Measurements from ENCODE around the gene BIN1.

Gene BIN1, protein sequence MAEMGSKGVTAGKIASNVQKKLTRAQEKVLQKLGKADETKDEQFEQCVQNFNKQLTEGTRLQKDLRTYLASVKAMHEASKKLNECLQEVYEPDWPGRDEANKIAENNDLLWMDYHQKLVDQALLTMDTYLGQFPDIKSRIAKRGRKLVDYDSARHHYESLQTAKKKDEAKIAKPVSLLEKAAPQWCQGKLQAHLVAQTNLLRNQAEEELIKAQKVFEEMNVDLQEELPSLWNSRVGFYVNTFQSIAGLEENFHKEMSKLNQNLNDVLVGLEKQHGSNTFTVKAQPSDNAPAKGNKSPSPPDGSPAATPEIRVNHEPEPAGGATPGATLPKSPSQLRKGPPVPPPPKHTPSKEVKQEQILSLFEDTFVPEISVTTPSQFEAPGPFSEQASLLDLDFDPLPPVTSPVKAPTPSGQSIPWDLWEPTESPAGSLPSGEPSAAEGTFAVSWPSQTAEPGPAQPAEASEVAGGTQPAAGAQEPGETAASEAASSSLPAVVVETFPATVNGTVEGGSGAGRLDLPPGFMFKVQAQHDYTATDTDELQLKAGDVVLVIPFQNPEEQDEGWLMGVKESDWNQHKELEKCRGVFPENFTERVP

DNA sequence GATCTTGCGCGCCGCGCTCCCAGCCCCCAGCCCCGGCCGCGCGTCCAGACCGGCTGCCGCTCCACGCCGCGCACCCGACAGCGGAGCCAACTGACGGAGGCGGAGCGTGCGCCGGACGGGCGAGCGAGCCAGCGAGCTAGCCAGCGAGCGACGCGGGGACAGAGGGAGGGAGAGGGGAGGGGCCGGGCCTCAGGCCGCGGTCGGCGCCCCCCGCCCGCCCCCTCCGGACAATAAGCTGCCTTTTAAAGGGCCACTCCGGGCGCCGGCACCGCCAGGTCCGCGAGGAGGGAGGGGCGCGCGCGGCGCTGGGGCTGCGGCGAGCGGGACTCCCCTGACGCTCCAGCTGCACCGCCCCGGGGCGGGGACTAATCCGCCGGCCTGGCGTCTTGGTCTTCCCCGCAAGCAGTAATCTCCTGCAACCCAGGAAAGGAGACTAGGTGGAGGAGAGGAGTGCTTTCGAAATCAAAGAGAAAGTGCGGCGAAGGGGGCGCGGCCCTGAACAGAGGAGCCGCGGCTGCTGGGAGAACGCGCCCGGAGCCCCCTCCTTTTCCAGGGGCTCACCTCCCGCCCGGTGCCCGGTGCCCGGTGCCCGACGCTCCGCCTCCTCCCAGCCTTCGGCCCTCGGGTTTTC is at the start of gene BIN1:
BIN1 (minus strand) TSS at position 164 of the 631 bp plus-strand sequence. CDS start 211 bp downstream, outside the sequence.
- intact Hi-C loops (cut with DNase I; ENCODE audit: low total_unique reads): no loop called here
- Histone ChIP-seq H3K36me3 (no peaks in the 10 kb centered on the region), H3K9me3 (no peaks in the 10 kb centered on the region), H3K27ac (peak within 1 kb of the TSS; percentile 57 to 77), H3K4me3 (peak within 1 kb of the TSS; percentile 57 to 63), H3K27me3 (no peaks in the 10 kb centered on the region), H3K4me1 (peaks cover 0 to 30% (median 14%) of the 10 kb centered on the region in 4 donors)
- peak; percentile 79 to 90 for DNase-seq
- TF ChIP-seq, protein P1, sequence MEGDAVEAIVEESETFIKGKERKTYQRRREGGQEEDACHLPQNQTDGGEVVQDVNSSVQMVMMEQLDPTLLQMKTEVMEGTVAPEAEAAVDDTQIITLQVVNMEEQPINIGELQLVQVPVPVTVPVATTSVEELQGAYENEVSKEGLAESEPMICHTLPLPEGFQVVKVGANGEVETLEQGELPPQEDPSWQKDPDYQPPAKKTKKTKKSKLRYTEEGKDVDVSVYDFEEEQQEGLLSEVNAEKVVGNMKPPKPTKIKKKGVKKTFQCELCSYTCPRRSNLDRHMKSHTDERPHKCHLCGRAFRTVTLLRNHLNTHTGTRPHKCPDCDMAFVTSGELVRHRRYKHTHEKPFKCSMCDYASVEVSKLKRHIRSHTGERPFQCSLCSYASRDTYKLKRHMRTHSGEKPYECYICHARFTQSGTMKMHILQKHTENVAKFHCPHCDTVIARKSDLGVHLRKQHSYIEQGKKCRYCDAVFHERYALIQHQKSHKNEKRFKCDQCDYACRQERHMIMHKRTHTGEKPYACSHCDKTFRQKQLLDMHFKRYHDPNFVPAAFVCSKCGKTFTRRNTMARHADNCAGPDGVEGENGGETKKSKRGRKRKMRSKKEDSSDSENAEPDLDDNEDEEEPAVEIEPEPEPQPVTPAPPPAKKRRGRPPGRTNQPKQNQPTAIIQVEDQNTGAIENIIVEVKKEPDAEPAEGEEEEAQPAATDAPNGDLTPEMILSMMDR (IDR thresholded peaks at IDR 0.05): no peak

DNA sequence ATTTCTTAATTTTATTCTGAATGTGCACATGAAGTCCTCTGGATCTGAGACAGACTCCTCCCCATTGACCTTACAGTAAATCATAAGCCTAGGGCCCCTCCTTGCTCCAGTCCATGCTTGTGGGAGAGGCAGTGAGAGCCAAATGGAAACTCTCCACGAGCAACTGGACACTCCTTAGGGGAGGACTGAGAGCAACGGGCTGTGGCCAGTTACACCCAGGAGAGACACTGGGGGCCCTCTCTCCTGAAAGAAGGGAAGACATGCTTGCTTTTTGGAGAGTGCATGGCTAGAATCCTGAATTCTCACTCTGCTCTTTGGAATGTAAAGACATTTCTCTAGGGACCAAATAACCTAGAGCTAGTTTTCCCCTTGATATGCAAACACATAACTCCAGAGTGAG is 49.0 kb upstream of the BIN1 start:
- peak in 1 of 2 donors; percentile 72 for DNase-seq

DNA sequence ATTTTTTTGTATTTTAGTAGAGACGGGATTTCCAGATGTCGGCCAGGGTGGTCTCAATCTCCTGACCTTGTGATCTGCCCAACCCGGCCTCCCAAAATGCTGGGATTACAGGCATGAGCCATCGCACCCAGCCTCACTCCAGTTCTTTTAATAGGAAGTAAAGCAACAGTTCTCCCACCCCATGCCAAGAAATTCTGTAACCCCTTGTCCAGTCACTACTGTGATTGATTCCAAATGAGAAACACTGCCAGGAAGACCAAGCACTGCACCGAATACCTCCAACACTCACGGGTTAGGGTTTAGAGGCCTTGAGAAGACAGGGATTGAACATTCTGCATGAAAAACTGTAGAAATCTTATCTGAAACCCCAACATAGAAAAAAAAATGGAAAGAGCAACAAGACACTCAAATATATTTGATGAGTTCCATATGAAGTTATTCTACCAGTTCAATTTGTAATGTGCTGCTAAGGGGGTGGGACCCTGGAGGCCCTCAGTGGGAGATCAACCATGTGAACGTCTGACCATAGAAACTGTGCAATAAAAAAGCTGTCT is 48.2 kb upstream of the BIN1 start:
- intact Hi-C loops (cut with DNase I; ENCODE audit: low total_unique reads): no loop called here
- TF ChIP-seq, protein P1 (IDR thresholded peaks at IDR 0.05): no peak
- DNase-seq: peak in 1 of 2 donors; percentile 60

More for the DNA sequence above, 49.0 kb upstream of the BIN1 start:
- H3K4me1 ChIP-seq: peaks cover 0 to 8% (median 0%) of the 10 kb centered on the region in 4 donors
- no peaks in the 10 kb centered on the region for H3K27me3 ChIP-seq
- H3K9me3 ChIP-seq: no peaks in the 10 kb centered on the region
- no peak overlapping the region for H3K4me3 ChIP-seq
- H3K36me3 ChIP-seq: no peaks in the 10 kb centered on the region
- TF ChIP-seq, protein P1 (IDR thresholded peaks at IDR 0.05): no peak
- H3K27ac ChIP-seq: no peak overlapping the region
- intact Hi-C loops (cut with DNase I; ENCODE audit: low total_unique reads): no loop called here

DNA sequence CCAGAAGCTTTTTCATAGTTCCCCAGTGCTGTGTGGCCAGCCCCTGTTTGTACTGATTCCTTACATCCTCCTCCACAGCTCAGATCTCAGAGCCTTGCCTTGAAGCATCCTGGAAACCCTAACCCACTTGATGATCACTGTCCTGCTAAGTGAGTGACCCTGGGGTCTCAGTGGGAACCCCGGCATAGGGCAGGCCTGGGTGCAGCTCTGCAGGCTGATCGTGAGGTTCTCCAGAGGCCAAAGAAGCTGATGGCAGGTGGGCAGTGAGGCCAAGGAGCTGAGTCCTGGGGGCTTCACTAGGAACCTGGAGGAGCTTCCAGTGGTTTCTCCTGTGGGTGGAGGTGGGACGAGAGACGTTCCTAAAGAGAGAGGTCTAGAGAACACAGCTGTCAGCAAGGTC is 47.4 kb upstream of the BIN1 start:
- TF ChIP-seq, protein P1 (IDR thresholded peaks at IDR 0.05): no peak
- no peaks in the 10 kb centered on the region for H3K36me3 ChIP-seq
- H3K27me3 ChIP-seq: no peaks in the 10 kb centered on the region
- no peak overlapping the region for H3K4me3 ChIP-seq
- peaks cover 0 to 8% (median 0%) of the 10 kb centered on the region in 4 donors for H3K4me1 ChIP-seq
- H3K27ac ChIP-seq: no peak overlapping the region
- intact Hi-C loops (cut with DNase I; ENCODE audit: low total_unique reads): no loop called here
- DNase-seq: no peak
- H3K9me3 ChIP-seq: no peaks in the 10 kb centered on the region

More for the DNA sequence above, 48.2 kb upstream of the BIN1 start:
- Histone ChIP-seq H3K36me3 (no peaks in the 10 kb centered on the region), H3K27me3 (no peaks in the 10 kb centered on the region), H3K27ac (no peak overlapping the region), H3K9me3 (no peaks in the 10 kb centered on the region), H3K4me1 (peaks cover 0 to 8% (median 0%) of the 10 kb centered on the region in 4 donors), H3K4me3 (no peak overlapping the region)

DNA sequence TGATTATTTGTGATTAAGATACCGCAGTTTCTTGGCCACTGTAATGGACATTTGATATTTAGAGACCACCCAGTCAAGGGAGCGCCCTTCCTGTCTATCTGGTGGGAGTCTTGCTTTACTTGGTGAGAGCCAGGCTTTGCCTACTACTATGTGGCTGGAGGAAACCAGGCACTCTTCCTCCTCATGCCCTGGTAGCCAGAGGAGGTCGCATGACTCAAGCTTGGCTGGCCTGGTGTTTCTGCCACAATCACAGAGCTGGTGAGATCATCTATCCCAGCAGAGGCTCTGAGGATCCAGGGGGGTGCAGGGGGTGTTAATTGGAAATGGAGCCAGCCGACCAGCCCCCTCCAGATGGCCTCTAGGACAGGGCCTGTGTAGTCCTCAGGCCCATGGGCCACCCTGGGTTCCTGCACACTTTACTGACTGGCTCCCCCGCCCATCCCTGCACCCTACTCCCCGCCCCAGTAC is 46.8 kb upstream of the BIN1 start:
- TF ChIP-seq, protein P1 (IDR thresholded peaks at IDR 0.05): no peak
- Histone ChIP-seq H3K9me3 (no peaks in the 10 kb centered on the region), H3K27ac (no peak overlapping the region), H3K4me1 (peaks cover 0 to 8% (median 0%) of the 10 kb centered on the region in 4 donors), H3K36me3 (no peaks in the 10 kb centered on the region), H3K4me3 (no peak overlapping the region), H3K27me3 (no peaks in the 10 kb centered on the region)
- intact Hi-C loops (cut with DNase I; ENCODE audit: low total_unique reads): no loop called here
- peak in 1 of 2 donors; percentile 61 for DNase-seq
